Urothelium cell line (cell line): ENCODE data around the gene MCTP2.

ENCODE experiments used
- DNase-seq: peaks from one replicate; pipeline ENCODE4 v3.0.0; 2011; ENCODE audit warnings: low spot score, mixed read lengths
- FAIRE-seq: peaks from 2 replicates; lab custom pipeline; 2011; peaks lifted over from hg19 to GRCh38; lab: Jason Lieb, UNC

MCTP2 gene

DNA sequence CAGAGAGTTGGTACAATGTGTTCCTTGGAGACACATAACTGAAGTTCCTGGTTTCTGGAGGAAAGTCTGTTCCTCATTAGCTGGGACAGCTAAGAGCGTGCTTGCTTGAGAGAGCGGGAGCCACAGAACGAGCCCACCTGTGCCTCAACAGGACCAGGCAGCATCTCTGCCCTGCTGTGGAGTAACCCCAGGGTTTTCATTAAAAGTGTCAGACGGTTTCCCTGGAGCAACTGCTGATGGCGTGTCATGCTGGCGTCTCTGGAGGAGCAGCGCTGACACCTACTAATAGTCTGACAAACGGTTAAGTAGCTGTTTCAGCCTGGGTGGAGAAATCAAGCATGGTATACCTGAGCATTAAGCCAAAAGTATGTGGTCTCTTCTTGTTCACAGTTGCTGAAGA lies 150.0 kb downstream of the MCTP2 start:
- FAIRE-seq (no peak), DNase-seq (no peak)

DNA sequence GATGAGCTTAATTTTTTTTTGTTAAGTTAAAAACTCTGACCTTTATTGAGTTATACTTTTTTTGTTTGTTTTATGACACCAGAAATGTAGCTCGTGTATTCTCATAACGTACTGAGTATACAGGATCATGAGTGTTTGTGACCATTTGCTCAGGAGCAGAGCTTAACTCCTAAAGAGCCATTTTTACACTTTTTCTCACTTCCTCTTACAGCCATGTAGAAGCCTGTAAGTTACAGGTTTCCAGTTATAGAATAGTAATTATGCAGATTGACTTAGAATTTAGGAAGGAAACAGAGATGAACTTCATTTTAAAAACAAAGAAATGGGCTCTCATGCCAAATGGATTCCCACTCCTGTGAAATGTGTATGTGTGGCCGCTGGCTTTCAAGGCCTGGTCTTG lies 151.7 kb downstream of the MCTP2 start:
- FAIRE-seq: no peak
- DNase-seq: no peak

DNA sequence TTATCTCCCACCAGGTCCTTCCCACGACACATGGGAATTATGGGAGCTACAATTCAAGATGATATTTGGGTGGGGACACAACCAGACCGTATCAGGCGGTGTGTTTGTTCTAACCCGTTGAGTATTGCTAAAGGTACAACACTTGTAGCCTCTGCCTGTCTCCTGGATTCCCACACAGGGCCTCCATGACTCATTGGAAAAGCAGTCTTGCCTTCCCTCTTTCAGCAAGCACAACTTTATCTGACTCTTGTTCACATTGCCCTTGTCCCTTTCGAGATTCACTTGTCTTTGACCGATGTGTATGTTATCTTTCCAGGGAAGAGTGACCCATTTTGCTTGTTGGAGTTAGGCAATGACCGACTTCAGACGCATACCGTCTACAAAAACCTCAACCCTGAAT lies 152.3 kb downstream of the MCTP2 start:
- peak; percentile 52 for DNase-seq
- FAIRE-seq: no peak

DNA sequence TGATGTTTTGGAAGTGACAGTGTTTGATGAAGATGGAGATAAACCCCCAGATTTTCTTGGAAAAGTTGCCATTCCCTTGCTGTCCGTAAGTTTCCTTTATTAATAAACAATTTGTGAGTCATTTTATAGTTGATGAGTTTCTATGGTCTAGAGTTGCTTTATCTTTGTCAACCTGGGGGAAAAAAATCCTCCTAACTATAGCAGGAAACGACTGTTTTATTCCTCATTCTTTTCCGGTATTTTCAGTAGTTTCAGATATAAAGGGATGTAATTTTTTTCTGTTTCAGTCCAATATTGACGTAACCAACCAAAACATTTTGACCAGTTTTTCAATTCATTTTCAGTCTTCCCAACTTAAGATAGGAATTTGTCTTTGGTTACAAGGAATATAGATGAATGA lies 154.1 kb downstream of the MCTP2 start:
- FAIRE-seq: no peak
- DNase-seq: no peak

DNA sequence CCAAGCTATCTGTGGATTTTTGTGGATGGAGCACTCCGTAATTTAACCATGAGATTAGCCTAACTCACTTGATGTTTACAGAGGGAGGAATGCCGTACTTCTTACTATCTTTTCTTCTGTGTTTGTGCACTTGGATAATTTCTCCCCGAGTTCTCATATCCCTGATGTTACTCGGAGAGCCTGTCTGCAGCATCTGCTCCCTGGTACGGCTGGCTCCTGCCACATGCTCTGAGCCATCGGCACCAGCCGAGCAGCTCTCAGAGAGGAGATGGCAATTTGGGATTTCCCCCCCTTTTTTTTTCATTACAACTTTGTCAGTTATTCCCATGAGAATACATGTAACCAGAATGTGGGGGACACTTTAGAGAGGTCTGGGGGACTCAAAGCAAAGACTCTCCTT lies 155.0 kb downstream of the MCTP2 start:
- FAIRE-seq: no peak
- DNase-seq: no peak

DNA sequence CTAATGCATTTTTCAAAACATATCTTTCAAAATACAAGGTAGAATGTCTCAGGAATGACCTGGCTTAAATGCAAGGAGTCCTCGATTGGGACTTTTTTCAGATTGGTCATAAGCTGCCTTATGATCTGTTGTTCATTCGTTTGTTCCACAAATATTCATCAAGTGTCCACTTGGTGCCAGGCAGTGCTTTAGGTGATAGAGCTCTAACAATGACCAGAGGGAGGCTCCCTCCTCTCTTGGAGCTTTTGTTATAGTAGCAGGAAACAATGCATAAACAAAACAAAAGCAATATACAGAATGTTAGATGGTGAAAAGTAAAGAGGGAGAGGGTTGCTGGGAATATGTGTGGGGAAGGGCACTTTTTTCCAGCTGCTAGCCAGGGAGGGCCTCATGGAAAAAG lies 156.1 kb downstream of the MCTP2 start:
- DNase-seq: no peak
- FAIRE-seq: no peak

DNA sequence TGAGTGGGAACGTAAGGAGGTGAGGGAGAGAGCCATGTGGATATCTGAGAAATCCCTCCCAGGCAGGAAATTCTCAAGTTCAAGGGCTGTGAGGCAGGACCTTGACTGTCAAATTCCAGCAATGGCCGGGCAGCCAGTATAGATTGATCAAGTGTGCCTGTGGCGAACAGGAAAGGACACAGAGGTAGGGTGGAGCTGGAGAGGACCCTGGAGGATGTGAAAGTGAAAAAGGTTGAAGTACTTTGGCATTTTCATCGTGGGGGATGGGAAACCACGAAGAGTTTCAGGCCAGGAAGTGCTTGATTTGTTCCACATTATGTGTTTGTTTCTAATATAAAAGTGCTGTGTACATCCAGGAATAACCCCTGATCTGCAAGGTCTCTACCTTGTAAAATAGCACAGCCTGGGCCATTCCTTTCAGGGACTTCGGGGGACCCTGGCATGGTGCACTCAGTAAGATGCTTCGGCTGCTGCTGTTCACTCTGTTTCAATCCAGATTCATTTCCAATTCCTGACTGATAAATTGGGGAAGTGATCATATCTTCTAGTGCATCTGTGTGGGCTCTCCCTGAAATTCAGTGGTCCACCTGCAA lies 156.6 kb downstream of the MCTP2 start:
- FAIRE-seq (no peak), DNase-seq (no peak)

DNA sequence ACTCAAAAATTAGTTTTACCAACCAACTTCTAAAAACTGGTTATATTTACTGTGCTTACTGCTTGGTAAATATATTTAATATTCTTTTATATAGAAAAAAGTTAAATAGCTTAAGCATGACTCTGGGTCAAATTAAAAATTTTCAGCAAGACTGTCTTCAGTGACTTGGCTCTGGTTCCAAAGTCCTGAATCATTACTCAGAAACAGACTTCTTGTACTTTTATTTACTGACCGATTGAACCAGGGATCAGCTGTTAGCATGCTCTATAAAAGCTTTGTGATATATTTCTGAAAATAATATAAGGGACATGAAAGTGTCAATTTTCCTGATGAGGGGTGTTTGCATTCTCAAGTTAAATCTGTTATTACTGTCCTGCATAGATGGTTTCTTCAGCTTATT lies 164.3 kb downstream of the MCTP2 start:
- no peak for FAIRE-seq
- DNase-seq: no peak

DNA sequence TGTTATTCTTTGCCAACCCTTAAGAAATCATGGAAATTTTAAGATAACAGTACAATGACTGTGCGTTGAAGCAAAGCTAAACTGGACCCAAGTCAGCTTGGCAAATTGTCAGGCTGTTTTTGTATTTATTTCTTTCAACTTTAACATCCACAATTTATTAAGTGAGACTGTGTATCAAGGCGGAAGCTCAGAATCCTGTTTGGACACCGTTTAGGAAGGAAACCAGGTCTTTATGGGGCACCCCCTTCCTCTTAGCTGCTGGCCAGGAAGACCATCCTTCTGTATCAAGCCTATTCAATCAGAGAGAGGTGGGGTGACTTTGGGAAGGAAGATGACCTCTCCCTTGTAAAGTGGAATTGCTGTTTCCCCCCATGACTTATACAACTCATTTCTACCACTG lies 166.0 kb downstream of the MCTP2 start:
- DNase-seq (no peak), FAIRE-seq (no peak)

DNA sequence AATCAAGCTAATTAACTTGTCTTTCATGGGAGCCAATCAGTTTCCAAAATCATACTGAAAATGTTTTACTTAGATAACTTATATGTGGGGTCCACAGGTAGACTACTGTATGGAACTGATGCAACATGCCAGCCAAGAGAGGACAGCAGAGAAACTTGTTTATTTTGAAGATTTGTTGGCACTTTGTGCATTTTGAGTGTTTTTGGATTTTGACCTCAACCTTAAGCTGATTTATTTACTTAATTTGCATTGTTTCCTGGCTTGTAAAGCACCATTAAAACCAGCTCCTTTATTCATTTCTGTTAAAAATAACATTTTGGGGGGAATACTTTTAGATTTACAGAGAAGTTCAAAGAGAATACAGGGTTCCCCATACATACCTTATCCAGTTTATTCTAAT lies 166.6 kb downstream of the MCTP2 start:
- no peak for FAIRE-seq

DNA sequence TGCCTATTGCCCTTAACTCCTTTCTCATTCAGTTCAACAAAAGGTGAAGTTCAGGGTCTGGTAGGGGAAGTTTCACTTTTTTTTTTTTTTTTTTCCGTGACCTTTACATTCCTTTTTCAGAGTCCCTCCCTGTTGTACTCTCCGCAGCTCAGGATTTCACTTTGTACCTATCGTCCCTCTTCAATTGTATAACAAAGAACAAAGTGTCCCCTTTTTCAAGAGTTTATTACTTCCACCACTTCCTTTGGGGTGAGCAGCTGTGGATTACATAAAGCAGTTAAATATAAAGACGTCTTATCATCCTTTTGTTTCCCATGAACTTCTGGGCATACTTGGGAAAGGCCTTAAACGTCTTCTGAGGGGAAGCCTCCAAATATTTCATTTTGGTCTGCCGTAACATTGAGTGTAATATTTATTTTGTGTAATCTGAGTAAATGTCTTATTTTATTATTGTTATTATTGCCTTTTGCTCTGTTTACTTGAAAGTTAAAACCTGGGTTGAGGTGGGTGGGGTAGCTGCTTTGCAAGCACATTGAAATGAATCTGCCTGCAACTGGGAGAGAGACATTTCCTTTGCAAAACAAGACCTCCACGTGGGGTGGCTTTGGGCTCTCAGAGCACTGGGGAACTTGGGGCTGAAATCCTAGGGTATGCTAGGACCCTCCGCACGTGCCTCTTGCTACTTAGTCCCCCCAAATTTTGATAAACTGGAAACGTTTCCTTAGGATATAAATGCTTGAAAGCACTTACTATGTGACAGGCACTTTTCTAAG lies 169.4 kb downstream of the MCTP2 start:
- DNase-seq: no peak
- no peak for FAIRE-seq

More for the DNA sequence above, 166.6 kb downstream of the MCTP2 start:
- DNase-seq: no peak

DNA sequence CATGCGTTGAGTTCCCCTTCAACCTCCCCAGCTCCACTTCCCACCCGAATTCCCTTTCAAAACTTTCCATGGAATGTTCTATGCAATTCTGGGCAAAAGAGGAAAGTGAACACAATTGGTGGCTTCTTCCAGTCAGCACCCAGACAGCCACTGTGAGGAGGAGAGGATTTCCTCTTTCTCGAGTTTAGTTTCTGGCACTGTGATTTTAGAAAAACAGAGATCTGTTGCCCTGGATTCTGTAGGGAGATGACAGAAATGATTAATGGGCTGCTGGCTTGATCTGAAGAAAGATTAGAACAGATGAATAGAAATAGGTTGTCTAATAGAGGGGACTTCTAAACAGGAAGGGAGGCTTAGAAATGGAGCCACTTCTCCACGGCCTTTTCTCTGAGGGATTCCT lies 172.0 kb downstream of the MCTP2 start:
- FAIRE-seq: no peak
- DNase-seq: no peak

DNA sequence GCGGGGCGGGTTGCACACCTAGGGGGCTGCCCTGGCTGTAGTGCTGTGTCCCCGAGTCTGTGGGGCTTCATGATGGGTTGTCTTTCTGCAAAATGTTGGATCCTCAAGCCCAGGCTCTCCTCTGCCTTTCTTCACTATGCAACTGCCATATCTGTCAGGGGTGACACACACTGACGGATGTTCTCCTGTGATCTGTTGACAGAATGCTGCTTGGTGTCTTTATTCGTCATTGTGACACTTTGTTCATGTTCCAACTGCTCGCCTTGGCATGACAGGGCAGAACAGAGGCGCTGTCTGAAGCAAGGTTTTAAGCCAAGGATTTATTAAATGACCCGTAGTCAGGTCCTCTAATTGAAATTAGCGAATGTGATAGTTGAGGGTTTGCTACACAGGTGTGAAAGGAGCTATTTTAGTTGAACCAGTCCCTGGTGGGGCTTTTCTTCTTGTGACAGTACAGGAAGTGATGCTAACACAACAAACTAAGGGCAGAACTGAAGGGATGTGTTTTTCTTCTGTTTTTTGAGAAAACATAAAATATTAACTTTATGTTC lies 173.4 kb downstream of the MCTP2 start:
- FAIRE-seq (no peak), DNase-seq (no peak)

DNA sequence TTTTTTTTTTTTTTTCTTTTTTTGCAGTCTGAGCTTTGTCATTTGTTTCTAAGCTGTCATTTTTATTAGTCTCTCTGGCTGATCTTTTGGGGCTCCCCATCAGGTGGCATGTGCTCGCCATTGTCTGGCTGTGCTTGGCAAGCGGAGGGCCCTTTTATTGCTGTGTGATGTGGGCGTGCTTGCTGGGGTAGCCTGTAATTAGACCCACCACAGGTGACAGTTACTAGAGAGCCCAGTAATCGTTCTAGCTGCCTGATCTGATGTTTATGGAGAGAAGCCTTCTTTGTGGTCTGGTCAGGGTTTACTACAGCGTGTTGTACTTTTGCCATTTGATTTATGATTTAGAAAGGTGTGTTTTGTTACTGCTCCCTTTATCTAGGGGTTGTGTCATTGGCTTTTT lies 179.9 kb downstream of the MCTP2 start:
- FAIRE-seq (no peak), DNase-seq (no peak)

DNA sequence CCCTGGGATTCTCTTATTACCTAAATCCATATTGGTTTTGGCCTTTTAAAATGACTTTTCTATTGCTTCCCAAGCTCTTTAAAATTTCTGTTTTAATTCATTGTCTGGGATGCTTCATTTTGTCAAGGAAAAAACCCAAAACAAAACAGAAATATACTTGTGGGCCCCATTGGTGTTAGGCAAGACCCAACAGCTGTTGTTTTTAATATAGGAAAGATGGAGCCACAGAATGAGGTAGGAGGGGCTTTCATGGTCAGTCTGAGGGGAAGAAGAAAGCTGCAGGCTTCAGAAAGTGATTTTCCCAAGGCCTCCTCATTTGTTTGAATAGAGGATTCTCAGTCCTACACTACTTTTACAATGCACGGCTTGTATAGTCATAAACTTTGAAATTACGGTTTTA lies 180.5 kb downstream of the MCTP2 start:
- FAIRE-seq (no peak), DNase-seq (no peak)

DNA sequence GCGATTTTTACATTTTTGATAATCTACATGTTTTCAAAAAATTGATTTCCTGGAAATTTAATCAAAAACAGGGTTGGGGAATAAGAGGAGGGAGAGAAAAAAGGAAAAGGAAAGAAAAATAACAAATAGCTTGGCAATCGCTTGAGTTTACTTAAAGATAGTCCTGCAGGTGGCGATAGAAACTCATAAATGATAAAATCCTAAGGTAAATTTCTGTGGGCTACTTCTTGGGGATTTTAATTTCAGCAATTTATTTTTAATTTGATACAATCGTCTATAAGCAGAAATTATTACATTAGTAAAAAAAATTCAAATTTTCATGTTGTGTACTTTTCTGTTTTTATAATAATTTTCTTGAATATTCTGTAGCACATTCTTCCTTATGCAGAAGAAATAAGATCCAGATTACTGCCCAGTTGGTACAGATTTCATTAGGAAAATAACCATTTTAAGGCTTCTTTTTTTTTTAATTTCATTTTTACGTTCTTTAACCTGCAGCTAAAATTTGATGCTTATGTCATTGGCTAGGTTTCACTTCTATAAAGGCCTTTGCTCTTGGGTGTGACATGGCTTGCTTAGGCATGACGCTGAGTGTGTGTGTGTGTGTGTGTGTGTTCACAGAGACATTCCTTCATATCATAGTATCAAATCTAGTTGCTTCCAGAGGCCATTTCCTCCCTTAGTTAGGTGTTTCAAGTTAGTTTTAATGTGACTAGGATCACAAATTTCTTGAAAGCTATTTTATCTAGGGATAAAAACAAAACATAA lies 181.8 kb downstream of the MCTP2 start:
- FAIRE-seq (no peak), DNase-seq (no peak)

DNA sequence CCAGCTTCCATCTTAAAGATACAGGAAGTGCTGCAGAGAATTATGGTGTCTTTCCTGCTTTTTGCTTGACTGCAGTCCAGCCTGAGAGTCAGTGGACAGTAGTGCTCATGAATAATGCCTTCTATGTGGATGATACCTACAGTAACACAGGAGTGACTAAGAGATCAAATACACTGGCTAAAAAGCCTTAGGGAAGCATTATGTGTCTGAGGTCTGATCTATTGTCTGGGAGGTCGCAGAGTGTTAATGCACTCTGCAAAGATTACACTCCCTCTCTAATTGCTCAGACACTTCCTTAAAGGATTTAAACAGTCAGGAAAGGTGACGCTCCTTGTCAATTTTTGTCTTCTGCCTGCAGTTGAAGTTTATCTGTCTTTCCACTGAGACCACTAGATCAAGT lies 183.6 kb downstream of the MCTP2 start:
- no peak for FAIRE-seq

DNA sequence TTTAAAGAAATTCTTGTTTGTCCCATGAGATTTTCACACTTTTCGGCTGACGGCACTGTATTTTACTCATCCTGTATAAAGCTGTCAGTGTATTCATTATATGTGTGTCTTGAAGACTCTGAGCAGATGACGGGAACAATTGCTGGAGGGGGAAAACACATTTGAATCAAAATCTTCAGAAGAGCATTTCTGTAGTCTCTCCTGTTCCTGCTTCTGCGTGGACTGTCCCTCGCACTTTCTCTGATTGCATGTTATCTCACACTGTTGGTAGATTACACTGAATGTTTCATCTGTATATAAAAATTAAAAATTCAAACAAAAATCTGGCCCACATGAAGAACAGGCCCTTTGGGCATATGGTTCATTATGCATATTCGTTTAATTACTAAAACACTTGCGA lies 184.9 kb downstream of the MCTP2 start:
- no peak for FAIRE-seq
- DNase-seq: no peak

More for the DNA sequence above, 183.6 kb downstream of the MCTP2 start:
- DNase-seq: no peak

DNA sequence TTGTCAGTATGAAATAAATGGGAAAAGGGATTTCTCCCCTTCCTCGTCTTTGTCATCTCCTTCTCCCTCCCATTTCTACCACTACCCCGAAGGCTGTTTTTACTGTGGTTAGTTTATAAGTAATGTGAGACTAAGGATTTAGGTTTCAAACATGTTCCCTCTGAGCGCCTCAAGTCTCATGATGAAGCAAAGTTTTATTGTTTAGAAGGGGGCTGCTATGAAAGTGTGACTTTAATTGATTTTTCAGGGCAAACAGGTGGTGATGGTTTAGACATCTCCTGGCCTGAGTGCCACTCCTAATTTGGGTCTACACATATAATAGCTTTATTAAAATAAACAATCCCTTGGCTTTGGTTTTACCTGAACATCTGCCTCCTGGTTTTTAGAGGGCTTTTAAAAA lies 185.5 kb downstream of the MCTP2 start:
- DNase-seq (no peak), FAIRE-seq (no peak)

DNA sequence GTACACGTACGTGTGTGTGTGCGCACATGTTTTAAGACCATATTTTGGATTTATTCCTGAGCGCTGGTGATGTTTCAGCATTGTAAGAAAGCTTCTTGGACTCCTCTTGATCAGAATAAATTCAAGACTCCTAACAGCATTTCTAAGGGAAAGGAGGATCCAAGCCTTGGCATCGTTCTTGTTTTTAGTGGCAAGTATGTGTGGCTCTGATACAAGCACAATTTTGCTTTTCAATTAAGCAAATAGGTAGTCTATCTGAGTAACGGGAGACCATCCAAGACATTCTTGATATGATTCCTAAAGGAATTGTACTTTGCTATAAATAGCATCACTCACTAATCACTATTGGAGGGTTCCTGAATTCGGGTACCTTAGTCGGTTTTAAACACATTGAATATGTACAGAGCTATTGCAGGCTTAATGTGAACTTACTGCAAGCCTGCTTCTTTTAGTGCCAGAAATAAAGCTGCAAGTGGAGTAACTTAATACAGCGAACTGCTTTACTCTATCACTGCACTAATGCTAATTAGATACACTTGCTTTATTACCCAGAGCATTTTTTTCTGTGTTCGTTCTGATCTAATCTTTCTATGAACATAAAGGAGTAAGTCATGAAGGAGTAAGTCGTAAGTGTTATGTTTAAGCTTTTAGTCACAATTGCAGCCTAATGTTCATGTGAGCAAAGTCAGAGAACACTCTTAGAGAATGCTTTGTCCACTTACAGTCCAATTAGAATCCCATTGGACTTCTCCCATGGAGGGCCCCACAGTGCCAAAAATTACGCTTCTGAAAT lies 186.3 kb downstream of the MCTP2 start:
- FAIRE-seq (no peak), DNase-seq (no peak)

DNA sequence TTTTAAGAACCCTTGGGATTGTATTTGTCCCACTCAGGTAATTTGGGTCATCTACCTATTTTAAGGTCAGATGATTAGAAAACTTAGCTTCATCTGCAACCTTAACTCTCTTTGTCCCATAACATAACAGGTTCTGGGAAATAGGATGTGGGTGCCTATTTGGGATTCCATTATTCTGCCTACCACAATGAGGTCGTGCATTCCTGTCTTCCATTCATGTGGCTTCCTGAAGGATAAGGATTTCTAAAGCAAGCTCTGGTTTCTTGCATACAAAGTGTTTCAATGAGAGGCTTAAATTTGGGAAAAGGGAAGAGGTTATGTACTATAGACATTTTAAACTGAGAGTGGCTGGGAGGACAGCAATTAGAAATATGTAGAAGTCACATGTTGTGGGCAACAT lies 190.3 kb downstream of the MCTP2 start:
- FAIRE-seq (no peak), DNase-seq (no peak)
